ENCODE measurements around the gene GPATCH4.
"Not testable (repeated sequence)": the region's sequence is repeated elsewhere in the genome, so short reads cannot be mapped to it uniquely, and the experiment has no call there.

GPATCH4 gene

GRCh38 chr1:156574039-156574633, 27.1 kb downstream of the GPATCH4 start:
- DNase-seq (ENCODE audit: low read depth): no peak

- no peak for DNase-seq (ENCODE audit: low read depth)
Measured at GRCh38 chr1:156572663-156573018, 28.6 kb downstream of the GPATCH4 start.

GRCh38 chr1:156571919-156572662, 29.2 kb downstream of the GPATCH4 start, which contains the start of gene IQGAP3:
IQGAP3 (minus strand) TSS chr1:156572565; CDS start chr1:156572529, 36 bp downstream.
- no peak for DNase-seq (ENCODE audit: low read depth)

- DNase-seq (ENCODE audit: low read depth): no peak
Measured at GRCh38 chr1:156571261-156571852, 29.9 kb downstream of the GPATCH4 start.

- no peak for DNase-seq (ENCODE audit: low read depth)
Measured at GRCh38 chr1:156566436-156566835, 34.8 kb downstream of the GPATCH4 start.

GRCh38 chr1:156565519-156565918, 35.8 kb downstream of the GPATCH4 start:
- DNase-seq (ENCODE audit: low read depth): no peak

- DNase-seq (ENCODE audit: low read depth): no peak
Measured at GRCh38 chr1:156560585-156561163, 40.6 kb downstream of the GPATCH4 start.

GRCh38 chr1:156559797-156560385, 41.4 kb downstream of the GPATCH4 start:
- no peak for DNase-seq (ENCODE audit: low read depth)

- no peak for DNase-seq (ENCODE audit: low read depth)
Measured at GRCh38 chr1:156559086-156559796, 42.0 kb downstream of the GPATCH4 start.

GRCh38 chr1:156556354-156556753, 44.9 kb downstream of the GPATCH4 start:
- no peak for DNase-seq (ENCODE audit: low read depth)

GRCh38 chr1:156555715-156556114, 45.6 kb downstream of the GPATCH4 start:
- no peak for DNase-seq (ENCODE audit: low read depth)

GRCh38 chr1:156554971-156555370, 46.3 kb downstream of the GPATCH4 start:
- no peak for DNase-seq (ENCODE audit: low read depth)

- no peak for DNase-seq (ENCODE audit: low read depth)
Measured at GRCh38 chr1:156553860-156554485, 47.3 kb downstream of the GPATCH4 start.

- DNase-seq (ENCODE audit: low read depth): not testable (repeated sequence)
Measured at GRCh38 chr1:156552937-156553336, 48.3 kb downstream of the GPATCH4 start.

- no peak for DNase-seq (ENCODE audit: low read depth)
Measured at GRCh38 chr1:156552518-156552917, 48.8 kb downstream of the GPATCH4 start.

- no peak for DNase-seq (ENCODE audit: low read depth)
Measured at GRCh38 chr1:156551869-156552268, 49.4 kb downstream of the GPATCH4 start.

- DNase-seq (ENCODE audit: low read depth): no peak
Measured at GRCh38 chr1:156551066-156551643, 50.1 kb downstream of the GPATCH4 start.

GRCh38 chr1:156550346-156550745, 50.9 kb downstream of the GPATCH4 start:
- DNase-seq (ENCODE audit: low read depth): no peak

GRCh38 chr1:156549831-156550230, 51.4 kb downstream of the GPATCH4 start:
- no peak for DNase-seq (ENCODE audit: low read depth)

GRCh38 chr1:156549390-156549789, 51.9 kb downstream of the GPATCH4 start:
- no peak for DNase-seq (ENCODE audit: low read depth)

- DNase-seq (ENCODE audit: low read depth): no peak
Measured at GRCh38 chr1:156547982-156548381, 53.3 kb downstream of the GPATCH4 start.
